ENCODE results near the gene DPP10. TPM values are rescaled to one million over a fixed set of nuclear protein-coding genes. Genes with fewer than 3 reads are reported as not detected.

The DPP10 gene
- total and polyA plus RNA-seq, 7 donors, result 0.60 to 4.4 (median 3.5) TPM

DNA sequence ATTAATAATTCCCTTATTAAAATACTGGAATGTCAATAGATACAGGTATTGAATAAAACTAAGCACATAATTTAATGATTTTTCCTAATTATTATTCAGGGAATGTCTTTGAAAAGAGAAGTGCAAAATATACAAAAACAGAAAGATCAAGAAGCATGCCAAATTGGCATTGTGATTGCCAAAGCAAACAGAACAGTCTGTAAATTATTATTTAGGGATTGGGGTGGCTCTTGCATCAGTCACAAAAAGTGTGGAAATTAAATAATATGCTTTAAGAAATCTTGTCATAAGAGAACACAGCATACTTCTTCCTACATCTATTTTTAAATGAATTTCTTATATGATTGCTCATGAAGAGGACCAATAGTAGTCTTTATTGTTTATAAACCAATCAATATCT lies 1211.9 kb downstream of the DPP10 start:
- intact Hi-C loops (cut with DNase I), result no loop called here

GRCh38 chr2:115678129-115678528 lies 1235.7 kb downstream of the DPP10 start:
- 93 to 96% methylated on average over 5 of the region's 5 CpGs for WGBS, 2 donors
- no peak overlapping the region for H3K27ac ChIP-seq
- TF ChIP-seq POLR2AphosphoS5 (IDR thresholded peaks at IDR 0.05), result no peak
- no peak for TF ChIP-seq POLR2A (IDR thresholded peaks at IDR 0.05)
- TF ChIP-seq EP300 (IDR thresholded peaks at IDR 0.05), result no peak
- peaks cover 0 to 13% (median 3%) of the 10 kb centered on the region in 4 donors for H3K9me3 ChIP-seq
- no peak for DNase-seq
- intact Hi-C loops (cut with DNase I), result no loop called here
- no peaks in the 10 kb centered on the region for H3K27me3 ChIP-seq
- H3K4me3 ChIP-seq, result no peak overlapping the region
- H3K4me1 ChIP-seq, result no peaks in the 10 kb centered on the region
- H3K36me3 ChIP-seq, result no peaks in the 10 kb centered on the region

More for the DNA sequence above, 1211.9 kb downstream of the DPP10 start:
- no peaks in the 10 kb centered on the region for H3K9me3 ChIP-seq
- no peaks in the 10 kb centered on the region for H3K4me1 ChIP-seq
- H3K27ac ChIP-seq, result no peak overlapping the region
- no peaks in the 10 kb centered on the region for H3K36me3 ChIP-seq
- H3K4me3 ChIP-seq, result no peak overlapping the region
- H3K27me3 ChIP-seq, result no peaks in the 10 kb centered on the region
- DNase-seq, result no peak
- TF ChIP-seq EP300 (IDR thresholded peaks at IDR 0.05) (no peak), POLR2AphosphoS5 (IDR thresholded peaks at IDR 0.05) (no peak), POLR2A (IDR thresholded peaks at IDR 0.05) (no peak)
- TF ChIP-seq, protein P1, sequence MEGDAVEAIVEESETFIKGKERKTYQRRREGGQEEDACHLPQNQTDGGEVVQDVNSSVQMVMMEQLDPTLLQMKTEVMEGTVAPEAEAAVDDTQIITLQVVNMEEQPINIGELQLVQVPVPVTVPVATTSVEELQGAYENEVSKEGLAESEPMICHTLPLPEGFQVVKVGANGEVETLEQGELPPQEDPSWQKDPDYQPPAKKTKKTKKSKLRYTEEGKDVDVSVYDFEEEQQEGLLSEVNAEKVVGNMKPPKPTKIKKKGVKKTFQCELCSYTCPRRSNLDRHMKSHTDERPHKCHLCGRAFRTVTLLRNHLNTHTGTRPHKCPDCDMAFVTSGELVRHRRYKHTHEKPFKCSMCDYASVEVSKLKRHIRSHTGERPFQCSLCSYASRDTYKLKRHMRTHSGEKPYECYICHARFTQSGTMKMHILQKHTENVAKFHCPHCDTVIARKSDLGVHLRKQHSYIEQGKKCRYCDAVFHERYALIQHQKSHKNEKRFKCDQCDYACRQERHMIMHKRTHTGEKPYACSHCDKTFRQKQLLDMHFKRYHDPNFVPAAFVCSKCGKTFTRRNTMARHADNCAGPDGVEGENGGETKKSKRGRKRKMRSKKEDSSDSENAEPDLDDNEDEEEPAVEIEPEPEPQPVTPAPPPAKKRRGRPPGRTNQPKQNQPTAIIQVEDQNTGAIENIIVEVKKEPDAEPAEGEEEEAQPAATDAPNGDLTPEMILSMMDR (IDR thresholded peaks at IDR 0.05), result no peak

DNA sequence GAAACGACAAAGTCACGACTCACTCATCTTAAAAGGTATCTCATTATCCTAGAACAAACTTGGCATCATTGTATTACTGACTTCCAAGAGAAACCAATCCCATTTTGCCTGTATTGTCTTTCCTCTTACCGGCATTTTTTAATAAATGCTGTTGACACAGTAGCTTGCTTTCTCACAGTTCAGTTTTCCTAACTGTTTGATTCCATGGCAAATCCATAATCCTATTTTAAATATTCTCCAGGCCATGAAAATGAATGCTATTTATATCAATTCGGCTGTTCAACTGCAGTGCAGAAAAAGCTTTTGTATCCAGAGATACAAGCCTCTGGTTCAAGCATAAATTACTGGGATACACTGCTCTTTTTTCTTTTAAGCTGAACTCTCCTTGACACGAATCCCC lies 1241.9 kb downstream of the DPP10 start:
- WGBS, 2 donors, result 62 to 76% methylated on average over 5 of the region's 5 CpGs

DNA sequence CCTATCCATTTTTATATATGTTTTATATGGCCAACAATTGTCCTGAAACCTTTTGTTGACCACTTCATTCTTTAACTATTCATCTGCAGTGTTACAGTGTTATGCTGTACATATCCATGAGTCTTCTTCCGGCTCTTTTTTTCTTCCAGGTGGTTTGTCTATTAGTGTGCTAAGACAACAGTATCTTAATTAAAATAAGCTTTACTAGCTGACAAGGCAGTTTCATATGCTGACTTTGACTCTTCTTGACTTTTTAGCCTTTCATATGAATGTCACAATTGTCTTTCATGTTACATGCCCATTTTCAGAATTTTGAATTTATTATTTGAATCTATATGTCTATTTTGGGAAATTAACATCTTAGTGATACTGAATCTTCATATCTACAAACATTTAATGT lies 1249.0 kb downstream of the DPP10 start:
- no peaks in the 10 kb centered on the region for H3K36me3 ChIP-seq
- H3K4me3 ChIP-seq, result no peak overlapping the region
- intact Hi-C loops (cut with DNase I), result no loop called here
- H3K27ac ChIP-seq, result no peak overlapping the region
- TF ChIP-seq, protein P1 (IDR thresholded peaks at IDR 0.05), result no peak
- no peak for TF ChIP-seq EP300 (IDR thresholded peaks at IDR 0.05)
- no peak for TF ChIP-seq POLR2AphosphoS5 (IDR thresholded peaks at IDR 0.05)
- TF ChIP-seq POLR2A (IDR thresholded peaks at IDR 0.05), result no peak
- H3K9me3 ChIP-seq, result no peaks in the 10 kb centered on the region
- no peaks in the 10 kb centered on the region for H3K4me1 ChIP-seq
- 92 to 97% methylated on average over 1 of the region's 1 CpG for WGBS, 2 donors
- no peaks in the 10 kb centered on the region for H3K27me3 ChIP-seq
- DNase-seq, result no peak

More for the DNA sequence above, 1241.9 kb downstream of the DPP10 start:
- H3K4me3 ChIP-seq, result no peak overlapping the region
- no peaks in the 10 kb centered on the region for H3K4me1 ChIP-seq
- no peaks in the 10 kb centered on the region for H3K9me3 ChIP-seq
- intact Hi-C loops (cut with DNase I), result no loop called here
- TF ChIP-seq POLR2AphosphoS5 (IDR thresholded peaks at IDR 0.05) (no peak), POLR2A (IDR thresholded peaks at IDR 0.05) (no peak), EP300 (IDR thresholded peaks at IDR 0.05) (no peak)
- TF ChIP-seq, protein P1 (IDR thresholded peaks at IDR 0.05), result no peak
- no peak overlapping the region for H3K27ac ChIP-seq
- H3K36me3 ChIP-seq, result no peaks in the 10 kb centered on the region
- no peak for DNase-seq
- H3K27me3 ChIP-seq, result no peaks in the 10 kb centered on the region

GRCh38 chr2:115694651-115695050 lies 1252.2 kb downstream of the DPP10 start:
- TF ChIP-seq EP300 (IDR thresholded peaks at IDR 0.05), result no peak
- TF ChIP-seq POLR2A (IDR thresholded peaks at IDR 0.05), result no peak
- TF ChIP-seq POLR2AphosphoS5 (IDR thresholded peaks at IDR 0.05), result no peak
- TF ChIP-seq, protein P1 (IDR thresholded peaks at IDR 0.05), result no peak
- H3K27me3 ChIP-seq, result no peaks in the 10 kb centered on the region
- no peak overlapping the region for H3K4me3 ChIP-seq
- H3K4me1 ChIP-seq, result no peaks in the 10 kb centered on the region
- DNase-seq, result no peak
- H3K27ac ChIP-seq, result no peak overlapping the region
- WGBS, 2 donors, result 78% methylated on average over 1 of the region's 1 CpG
- intact Hi-C loops (cut with DNase I), result no loop called here
- H3K36me3 ChIP-seq, result no peaks in the 10 kb centered on the region
- no peaks in the 10 kb centered on the region for H3K9me3 ChIP-seq

Data from sigmoid colon (tissue), 7 donors.